Stimulated activated CD8-positive, alpha-beta memory T cell treated with anti-CD3 and anti-CD28 coated beads, Interleukin-15, amount 100 ng/mL, for 1 hour (primary cell): ENCODE measurements around the gene IRS1.

Source experiments
- DNase-seq: peaks from one replicate; pipeline ENCODE4 v3.0.0-alpha.2; 2020; ENCODE audit warnings: low read depth

The IRS1 gene

GRCh38 chr2:226825056-226825455, 25.4 kb upstream of the IRS1 start:
- no peak for DNase-seq

DNA sequence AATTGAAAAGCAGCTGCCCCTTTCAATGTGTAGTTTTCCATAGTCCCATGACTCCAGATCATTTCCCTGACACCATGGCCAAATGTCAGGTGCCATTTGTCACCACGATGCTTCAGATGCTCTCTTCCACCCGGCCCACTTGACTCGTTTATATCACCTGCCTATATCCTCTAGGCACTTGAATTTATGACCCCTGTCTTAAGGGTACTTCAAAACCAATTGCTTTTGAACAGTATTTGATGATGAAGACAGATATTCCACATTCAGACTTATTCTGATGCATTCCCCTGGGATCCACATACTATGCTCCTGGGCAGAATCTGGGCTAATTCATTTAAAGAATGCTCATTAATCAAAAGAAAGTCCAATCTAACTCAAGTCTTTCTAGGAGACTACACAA, 19.3 kb upstream of the IRS1 start:
- no peak for DNase-seq

- no peak for DNase-seq
Measured at GRCh38 chr2:226813148-226813701, 13.6 kb upstream of the IRS1 start.

- DNase-seq, result no peak
Measured at GRCh38 chr2:226803410-226803809, 3.8 kb upstream of the IRS1 start.

- no peak for DNase-seq
Measured at GRCh38 chr2:226802573-226802972, 3.0 kb upstream of the IRS1 start.

- DNase-seq, result no peak
Measured at GRCh38 chr2:226800941-226801784, 1.5 kb upstream of the IRS1 start.

GRCh38 chr2:226799976-226800940, 638 bp upstream of the IRS1 start:
- no peak for DNase-seq

DNA sequence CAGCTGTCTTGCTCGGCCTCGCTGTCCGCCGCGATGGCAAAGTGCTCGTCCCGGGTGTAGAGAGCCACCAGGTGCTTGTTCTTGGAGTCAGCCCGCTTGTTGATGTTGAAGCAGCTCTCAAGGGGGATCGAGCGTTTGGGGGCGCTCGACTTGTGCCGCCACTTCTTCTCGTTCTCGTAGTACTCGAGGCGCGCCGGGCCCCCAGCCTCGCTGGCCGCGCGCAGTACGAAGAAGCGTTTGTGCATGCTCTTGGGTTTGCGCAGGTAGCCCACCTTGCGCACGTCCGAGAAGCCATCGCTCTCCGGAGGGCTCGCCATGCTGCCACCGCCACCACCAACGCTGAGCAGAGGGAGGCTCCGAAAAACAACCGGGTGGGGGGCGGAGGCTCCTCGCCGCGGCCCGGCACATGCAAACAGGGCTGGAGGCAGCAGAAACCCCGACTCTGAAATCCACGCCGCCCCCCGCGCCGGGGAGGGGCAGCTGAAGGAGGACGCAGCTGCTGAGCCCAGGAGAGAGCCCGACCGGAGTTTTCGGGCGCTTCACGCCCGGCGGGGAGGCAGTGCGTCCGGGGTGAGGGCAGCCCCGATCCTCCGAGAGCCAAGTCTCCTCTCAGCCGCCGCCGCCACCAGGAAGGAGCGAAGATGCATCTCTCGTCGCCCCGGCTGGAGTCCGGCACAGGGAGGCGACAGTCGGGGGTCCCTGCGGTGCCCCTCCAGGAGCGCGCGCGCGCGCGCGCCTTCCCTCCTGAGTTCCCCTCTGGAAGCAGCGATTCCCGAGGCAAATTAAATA, 1.0 kb downstream of the IRS1 start:
- DNase-seq, result no peak

- no peak for DNase-seq
Measured at GRCh38 chr2:226797989-226798421, 1.6 kb downstream of the IRS1 start.

- DNase-seq, result no peak
Measured at GRCh38 chr2:226797289-226797988, 2.2 kb downstream of the IRS1 start.

GRCh38 chr2:226796840-226797288, 2.8 kb downstream of the IRS1 start:
- no peak for DNase-seq

DNA sequence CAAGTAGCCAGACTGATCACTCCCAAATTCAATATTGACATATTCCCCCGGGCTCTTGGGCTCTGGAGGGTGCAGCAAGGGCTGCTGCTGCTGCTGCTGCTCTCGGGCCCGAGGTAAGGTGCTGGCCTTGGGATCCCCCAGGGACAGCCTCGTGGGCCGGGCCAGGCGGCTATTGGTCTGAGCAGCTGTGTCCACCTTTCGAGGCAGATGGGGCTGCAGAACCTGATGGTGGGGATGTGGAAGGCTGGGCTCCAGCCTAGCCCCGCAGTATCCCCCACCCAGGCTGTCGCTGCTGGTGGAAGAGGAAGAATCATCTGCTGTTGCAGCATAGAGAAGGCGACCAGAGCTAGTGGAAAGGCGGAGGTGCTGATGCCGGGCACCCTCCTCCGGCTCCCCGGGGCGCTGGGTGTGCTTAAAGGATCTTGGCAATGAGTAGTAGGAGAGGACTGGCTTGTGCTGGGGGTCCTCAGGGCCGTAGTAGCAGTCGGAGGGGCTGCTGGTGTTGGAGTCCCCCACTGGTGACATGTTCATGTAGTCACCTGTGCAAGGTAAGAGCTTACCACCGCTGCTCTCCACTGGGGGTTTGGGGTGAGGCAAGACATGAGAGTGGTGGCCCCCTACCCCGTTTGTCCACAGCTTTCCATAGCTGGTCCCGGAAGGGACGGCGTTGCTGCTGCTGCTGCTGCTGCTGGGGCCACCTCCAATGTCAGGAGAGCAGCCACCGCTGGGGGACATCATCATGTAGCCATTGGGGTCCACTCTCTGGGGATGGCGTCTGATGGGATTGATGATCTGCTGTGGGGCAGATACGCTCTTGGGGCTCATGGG, 3.4 kb downstream of the IRS1 start:
- no peak for DNase-seq

- no peak for DNase-seq
Measured at GRCh38 chr2:226795281-226796011, 4.2 kb downstream of the IRS1 start.

- no peak for DNase-seq
Measured at GRCh38 chr2:226794751-226795171, 4.9 kb downstream of the IRS1 start.

DNA sequence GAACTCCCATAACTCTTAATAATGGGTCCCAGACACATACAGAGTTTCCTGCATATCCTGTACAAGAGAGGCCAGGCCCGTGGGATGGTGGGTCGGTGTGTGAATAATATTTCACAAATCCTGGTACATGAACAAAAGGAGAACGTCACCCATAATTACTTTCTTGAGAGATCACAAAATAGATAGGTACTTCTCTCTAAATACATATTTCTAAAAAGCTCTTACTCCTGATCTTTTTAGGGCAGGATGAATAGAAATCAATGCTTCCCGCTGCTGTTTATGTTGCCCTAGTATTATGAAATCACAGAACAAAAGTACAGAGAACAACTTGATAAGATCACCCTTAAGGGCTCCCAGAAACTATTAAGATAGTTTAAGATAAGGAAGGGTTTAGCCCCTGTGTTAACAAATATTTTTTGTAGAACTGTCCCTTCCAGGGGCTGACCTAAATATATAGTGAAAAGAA, 5.4 kb downstream of the IRS1 start:
- DNase-seq, result no peak

DNA sequence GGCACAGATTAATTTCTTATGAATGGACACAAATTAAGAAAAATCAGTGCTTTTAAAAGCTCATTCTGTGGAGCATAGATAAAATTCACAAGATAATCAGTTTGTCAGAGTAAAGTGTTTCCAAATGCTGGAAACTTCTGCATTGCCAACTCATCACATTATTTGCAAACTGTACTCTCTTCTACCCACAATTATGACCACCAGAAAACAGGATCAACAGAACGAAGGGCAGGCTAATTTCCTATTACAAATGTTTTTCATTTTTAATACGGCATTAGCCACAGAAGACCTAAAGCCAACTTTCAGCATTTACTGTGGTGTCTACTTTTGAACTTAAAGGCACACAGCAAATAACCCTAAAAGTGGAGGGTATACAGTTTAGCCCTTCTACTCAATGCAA, 6.0 kb downstream of the IRS1 start:
- DNase-seq, result no peak

- no peak for DNase-seq
Measured at GRCh38 chr2:226792155-226792881, 7.3 kb downstream of the IRS1 start.

GRCh38 chr2:226791487-226792081, 8.0 kb downstream of the IRS1 start:
- peak; percentile 77 for DNase-seq
